Head of caudate nucleus (tissue), 42 donors: ENCODE measurements around the gene TMPRSS3.
A peak's percentile ranks its signal among the peaks of the same experiment; 100 is the strongest.

Experiments
- DNase-seq, 42 donors: peaks; one replicate each; pipeline versions ENCODE4 v3.0.0 to v3.0.0-alpha.2; 2020 to 2021; ENCODE audit warnings: mixed read lengths in 7 of 42
- intact Hi-C: fragments of 100-400 bp; cut with DNase I; formaldehyde crosslinking; loops from one replicate; pipeline ENCODE4 v1.15.0; 2022

The TMPRSS3 gene

DNA sequence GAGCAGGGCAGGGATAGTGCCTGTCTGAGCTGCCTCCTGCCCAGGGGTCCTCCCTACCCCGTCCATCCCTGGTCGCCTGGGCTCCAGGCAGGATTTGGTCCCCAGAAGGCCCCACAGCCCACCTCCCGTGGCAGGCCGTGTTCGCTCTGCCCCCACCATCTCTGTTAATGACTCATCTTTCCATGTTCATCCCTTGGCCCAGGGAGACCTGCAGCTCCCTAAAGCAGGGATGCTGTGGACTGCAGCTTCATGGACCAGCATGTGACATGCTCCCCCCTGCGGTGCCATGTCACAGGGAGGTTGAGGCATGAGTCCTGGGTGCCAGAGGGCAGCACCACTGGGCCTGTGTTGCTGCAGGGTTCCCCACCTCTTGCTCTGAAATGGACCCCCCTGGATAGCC lies 34.7 kb upstream of the TMPRSS3 start:
- DNase-seq: no peak
- intact Hi-C loops: no loop called here

DNA sequence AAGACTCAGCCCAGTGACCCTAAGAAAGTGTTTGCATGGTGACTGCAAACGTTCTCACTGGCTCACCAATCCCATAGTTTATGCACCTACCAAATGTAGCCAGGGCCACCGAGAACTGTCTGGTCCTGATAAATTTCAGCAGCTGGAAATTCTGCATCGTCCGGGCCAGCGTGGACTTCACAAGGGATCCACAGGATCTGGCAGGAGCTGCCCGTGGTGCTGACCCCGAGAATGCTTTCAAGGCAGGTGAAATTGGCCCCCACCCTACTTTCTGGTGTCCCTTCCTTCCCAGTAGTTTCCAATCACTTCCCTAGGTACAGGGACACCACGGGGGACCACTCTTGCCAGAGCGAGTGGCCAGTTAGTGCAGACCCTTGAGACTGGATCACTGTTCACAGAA lies 34.0 kb upstream of the TMPRSS3 start:
- DNase-seq: no peak

GRCh38 chr21:42429021-42429420 lies 33.2 kb upstream of the TMPRSS3 start:
- DNase-seq: no peak
- intact Hi-C loops: no loop called here

More for the DNA sequence above, 34.0 kb upstream of the TMPRSS3 start:
- intact Hi-C loops: no loop called here

DNA sequence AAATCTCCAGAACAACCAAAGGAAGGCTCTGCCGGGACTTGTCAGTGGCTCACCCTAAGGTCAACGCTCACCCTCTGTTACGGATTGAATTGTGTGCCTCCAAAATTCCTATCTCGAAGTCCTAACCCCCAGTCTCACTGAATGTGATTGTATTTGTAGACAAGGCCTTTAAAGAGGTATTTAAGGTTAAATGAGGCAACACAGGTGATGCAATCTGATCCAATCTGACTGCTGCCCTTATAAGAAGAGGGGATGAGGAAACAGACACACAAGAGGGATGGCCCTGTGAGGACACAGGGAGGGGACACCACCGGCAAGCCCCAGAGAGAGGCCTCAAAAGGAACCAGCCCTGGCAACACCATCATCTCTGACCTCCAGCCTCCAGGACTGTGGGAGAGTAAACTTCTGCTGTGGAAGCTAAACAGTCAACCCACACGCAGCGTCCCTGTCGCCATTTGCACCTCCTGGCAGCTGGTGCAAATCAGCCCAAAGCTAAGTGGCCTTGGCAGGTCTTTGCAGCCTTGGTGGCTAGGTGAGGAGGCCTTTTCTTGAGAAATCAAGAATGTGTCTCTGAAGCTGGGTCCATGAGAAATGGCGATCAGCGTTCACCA lies 32.1 kb upstream of the TMPRSS3 start:
- DNase-seq: no peak
- intact Hi-C loops: no loop called here

DNA sequence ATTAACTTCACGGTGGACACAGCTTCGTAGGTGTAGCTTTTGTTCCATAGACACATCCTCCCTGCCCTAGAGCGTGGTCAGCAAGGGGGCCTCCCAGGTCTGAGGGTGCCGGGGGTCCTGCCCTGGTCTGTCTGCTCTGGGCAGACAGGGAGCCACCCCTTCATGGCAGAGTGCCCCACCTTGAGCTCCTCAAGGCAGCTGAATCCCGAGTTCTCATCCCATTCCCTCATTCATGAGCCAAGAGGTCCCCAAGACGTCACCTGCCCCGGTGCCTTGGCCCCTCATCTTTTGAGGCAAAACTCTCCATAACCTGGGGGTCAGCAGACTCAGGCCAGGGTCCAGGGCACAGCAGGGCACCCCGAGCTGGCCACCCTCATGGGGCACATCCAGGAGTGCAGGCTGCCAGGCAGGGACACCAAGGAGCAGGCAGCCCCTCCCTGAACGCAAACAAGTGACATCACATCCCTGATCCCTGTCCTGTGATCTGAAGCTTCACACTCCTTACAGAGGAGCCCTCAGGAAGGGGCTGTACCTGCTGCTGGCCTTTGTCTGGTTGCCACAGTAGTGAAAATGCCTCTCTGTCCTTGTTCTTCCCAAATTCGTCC lies 31.1 kb upstream of the TMPRSS3 start:
- no peak for DNase-seq
- intact Hi-C loops: no loop called here

DNA sequence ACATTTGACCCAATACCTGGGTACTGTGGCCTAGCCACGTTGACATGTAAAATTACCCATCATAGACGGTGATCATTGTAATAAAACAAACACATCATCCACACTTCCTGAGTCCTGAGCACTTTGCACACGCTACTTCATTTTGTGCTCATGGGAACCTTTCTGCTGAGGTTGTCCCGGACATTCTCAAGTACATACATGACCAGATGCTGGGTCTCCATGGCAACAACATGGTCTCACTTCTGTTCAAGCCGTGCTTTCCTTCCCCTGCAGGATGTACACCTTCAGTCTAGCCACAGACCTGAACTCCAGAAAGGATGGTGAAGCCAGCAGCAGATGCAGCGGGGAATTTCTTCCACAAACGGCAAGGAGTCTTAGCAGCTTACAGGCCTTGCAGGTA lies 30.6 kb upstream of the TMPRSS3 start:
- DNase-seq: no peak
- intact Hi-C loops: no loop called here

GRCh38 chr21:42425591-42425990 lies 29.7 kb upstream of the TMPRSS3 start:
- no peak for DNase-seq

GRCh38 chr21:42424914-42425541 lies 29.2 kb upstream of the TMPRSS3 start:
- no peak for DNase-seq
- intact Hi-C loops: no loop called here

More at GRCh38 chr21:42425591-42425990, 29.7 kb upstream of the TMPRSS3 start:
- intact Hi-C loops: no loop called here

DNA sequence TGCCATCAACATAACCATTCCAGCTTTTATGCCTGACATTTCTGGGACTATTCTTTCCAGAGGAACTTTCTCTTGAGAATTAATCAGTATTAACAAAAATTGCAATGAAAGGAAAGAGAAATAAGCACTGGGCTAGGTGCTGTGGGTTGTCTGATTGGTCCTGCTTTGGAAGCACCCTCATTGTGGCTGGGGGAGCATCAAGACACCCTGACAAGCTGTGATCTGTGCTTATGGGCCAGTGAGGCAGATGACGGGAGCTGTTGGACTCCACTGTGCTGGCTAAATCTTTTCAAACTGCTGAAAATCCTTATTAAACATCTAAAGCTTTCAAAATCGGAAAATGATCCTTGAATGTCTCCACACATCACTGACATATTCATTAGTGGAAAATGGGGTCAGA lies 27.8 kb upstream of the TMPRSS3 start:
- intact Hi-C loops: no loop called here
- no peak for DNase-seq

- peak in 1 of 42 donors; percentile 14 for DNase-seq
- intact Hi-C loops: no loop called here
These were observed 27.4 kb upstream of the TMPRSS3 start for GRCh38 chr21:42423197-42423675.

DNA sequence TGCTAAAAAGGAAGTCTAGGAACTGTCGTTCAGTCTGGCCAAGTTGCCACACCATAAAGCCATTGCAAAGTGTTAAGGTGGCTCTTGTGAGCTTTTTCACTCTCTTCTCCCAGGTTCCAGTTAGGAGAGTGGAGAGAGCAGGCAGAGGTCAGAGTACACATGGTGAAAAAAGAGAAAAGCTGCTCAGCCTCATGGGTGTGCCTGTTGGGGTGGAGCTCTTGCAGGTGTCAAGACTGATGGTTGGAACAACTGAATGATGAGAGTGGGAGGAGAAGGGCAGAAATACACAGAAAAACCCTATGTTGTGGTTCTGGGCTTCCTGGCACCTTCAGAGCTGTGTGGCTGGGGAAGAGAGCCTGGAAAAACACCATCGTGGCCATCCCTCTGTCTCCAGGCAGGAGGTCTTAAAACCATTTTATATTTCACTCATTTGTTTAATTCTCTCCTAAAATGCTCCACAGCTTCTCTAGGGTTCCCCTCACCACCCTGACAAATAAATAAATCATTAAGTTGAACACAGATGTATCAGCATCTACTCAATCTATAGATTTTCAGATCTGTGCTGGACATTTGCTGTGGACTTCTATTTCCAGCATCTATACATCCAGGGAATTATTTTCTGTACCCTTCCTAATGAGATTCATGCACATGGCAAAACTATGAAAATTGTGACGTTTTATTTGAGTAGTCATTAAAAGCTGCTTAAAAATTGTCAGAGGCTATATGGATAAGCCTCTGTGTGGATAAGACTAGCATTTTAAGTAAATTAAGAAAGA lies 25.4 kb upstream of the TMPRSS3 start:
- intact Hi-C loops: no loop called here
- DNase-seq: no peak

GRCh38 chr21:42419845-42420244 lies 24.0 kb upstream of the TMPRSS3 start:
- no peak for DNase-seq
- intact Hi-C loops: no loop called here

DNA sequence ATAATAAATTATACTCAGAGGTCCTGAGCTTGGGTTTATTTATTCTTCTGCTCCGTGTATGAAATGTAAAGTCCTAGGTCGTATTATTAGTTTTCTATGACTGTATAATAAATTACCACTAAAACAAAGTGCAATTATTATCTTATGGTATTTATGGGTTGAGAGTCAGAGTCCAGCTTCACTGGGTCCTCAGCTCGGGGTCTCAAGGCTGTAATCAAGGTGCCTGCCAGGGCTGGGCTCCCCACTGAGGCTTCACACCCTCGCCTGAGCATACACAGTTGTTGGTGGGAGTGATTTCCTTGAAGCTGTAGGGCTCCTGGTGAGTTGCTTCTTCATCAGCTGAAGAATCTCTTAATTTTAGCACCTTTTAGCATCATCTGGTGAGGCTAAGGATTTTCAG lies 23.0 kb upstream of the TMPRSS3 start:
- DNase-seq: no peak
- intact Hi-C loops: no loop called here

- peak in 1 of 42 donors; percentile 13 for DNase-seq
- intact Hi-C loops: no loop called here
These were observed 21.7 kb upstream of the TMPRSS3 start for GRCh38 chr21:42417533-42417932.

DNA sequence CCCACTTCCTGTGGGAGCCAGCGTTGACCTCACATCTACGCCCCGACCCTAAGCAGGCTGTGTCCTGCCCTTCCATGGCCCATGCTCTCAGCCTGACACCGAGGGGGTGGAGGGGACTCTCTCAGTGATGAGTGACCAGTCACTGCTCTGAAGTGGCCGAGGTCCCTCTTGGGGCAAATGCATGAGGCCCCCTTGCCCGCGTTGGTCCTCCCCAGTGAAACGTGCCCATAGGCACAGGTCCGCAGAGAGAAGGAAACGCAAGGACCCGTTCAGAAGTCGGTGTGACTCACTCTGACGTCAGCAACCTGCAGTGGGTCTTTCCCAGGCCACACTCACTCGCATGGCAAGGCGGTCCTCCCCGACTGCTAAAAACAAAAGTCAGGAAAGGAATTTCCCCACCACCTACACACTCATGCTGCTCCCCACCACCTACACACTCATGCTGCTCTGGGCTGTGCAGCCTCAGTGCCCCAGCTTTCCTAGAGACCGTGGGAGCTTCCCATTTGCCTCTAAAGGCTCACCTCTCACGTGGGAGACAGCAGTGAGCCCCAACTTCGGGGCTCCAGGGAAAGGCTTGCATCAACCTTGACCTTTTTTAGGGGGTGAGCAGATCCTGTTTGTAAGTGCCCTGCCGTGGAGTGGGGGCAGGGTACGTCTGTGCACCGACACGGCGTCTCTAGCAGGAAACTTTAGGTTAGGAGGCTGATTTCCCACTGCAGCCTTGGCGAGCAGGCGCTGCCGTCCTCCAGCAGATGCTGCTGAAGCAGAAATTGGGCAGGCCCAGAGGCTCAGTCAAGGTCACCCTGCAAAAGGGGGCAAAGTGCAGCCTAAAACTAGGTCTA lies 19.3 kb upstream of the TMPRSS3 start:
- peak in 31 of 42 donors; percentile 6 to 83 (median 52) for DNase-seq
- intact Hi-C loops: no loop called here

- DNase-seq: peak in 1 of 42 donors; percentile 16
- intact Hi-C loops: no loop called here
These were observed 18.7 kb upstream of the TMPRSS3 start for GRCh38 chr21:42414553-42414927.

DNA sequence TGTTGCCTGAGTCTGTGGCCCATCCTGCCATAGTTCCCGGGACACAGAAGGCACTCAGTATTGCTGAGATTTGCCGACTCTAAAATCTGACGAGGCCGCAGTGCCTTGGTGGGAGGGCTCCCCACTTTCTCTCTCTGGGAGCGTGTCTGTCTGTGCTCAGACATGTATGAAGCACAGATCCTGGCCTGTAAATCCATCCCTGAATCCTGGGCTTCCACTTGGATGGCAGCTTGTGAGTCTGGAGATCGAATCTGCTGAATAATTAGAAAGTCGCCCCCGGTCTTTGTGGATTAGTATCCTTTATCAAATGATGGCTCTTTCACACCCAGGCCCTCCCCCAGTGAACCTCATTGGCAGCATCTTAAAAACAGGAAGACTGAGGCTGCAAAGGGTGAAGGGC lies 18.2 kb upstream of the TMPRSS3 start:
- intact Hi-C loops: no loop called here
- DNase-seq: peak in 1 of 42 donors; percentile 5

- DNase-seq: peak in 40 of 42 donors; percentile 25 to 92 (median 61)
- intact Hi-C loops: no loop called here
These were observed 17.6 kb upstream of the TMPRSS3 start for GRCh38 chr21:42413500-42413899.

GRCh38 chr21:42413093-42413492 lies 17.2 kb upstream of the TMPRSS3 start:
- intact Hi-C loops: no loop called here
- DNase-seq: peak in 2 of 42 donors; percentile 7 to 32
